SU-DHL-6 (cell line): ENCODE measurements around the gene MZT1.

Experiments used
- H2AFZ ChIP-seq: fragments of 200-600 bp; sonication (generic); 2 replicates; pipeline ENCODE4 v1.6.1; 2014; ENCODE audit warnings: low read depth, mild to moderate bottlenecking, moderate library complexity, mixed read lengths, antibody characterized with exemption, low read length; ENCODE audit not compliant: severe bottlenecking
- H3F3A ChIP-seq: fragments of 200-600 bp; shearing (Covaris generic); 2 replicates; pipeline ENCODE4 v1.6.0; 2016; ENCODE audit warnings: antibody characterized with exemption, mild to moderate bottlenecking; ENCODE audit not compliant: insufficient read depth
- H3K27ac ChIP-seq: fragments of 200-600 bp; sonication (generic); 2 replicates; pipeline ENCODE4 v1.5.1; 2016; ENCODE audit warnings: low read depth, mild to moderate bottlenecking, low read length, moderate library complexity, mixed read lengths
- H3K27me3 ChIP-seq: fragments of 200-600 bp; sonication (generic), shearing (Covaris generic); 2 replicates; pipeline ENCODE4 v1.6.0; 2014; ENCODE audit warnings: mild to moderate bottlenecking, low read length
- H3K36me3 ChIP-seq: fragments of 200-600 bp; sonication (generic); 2 replicates; pipeline ENCODE4 v1.6.1; 2014; ENCODE audit warnings: mild to moderate bottlenecking, low read length, mixed read lengths
- H3K4me2 ChIP-seq: fragments of 300-600, 200-600 bp; shearing (Covaris generic), sonication (generic); 2 replicates; pipeline ENCODE4 v1.6.0; 2014; ENCODE audit warnings: low read length, low read depth, mild to moderate bottlenecking; ENCODE audit not compliant: poor library complexity, severe bottlenecking
- H3K4me3 ChIP-seq: fragments of 200-600 bp; sonication (generic); 2 replicates; pipeline ENCODE4 v1.5.1; 2014; ENCODE audit warnings: antibody characterized with exemption, low read length, mild to moderate bottlenecking, mixed read lengths; ENCODE audit not compliant: insufficient read depth, poor library complexity, severe bottlenecking
- H3K79me2 ChIP-seq: fragments of 200-600 bp; sonication (generic); 2 replicates; pipeline ENCODE4 v1.6.1; 2014; ENCODE audit warnings: mild to moderate bottlenecking, low read length, moderate library complexity; ENCODE audit not compliant: insufficient read depth
- H3K9ac ChIP-seq: fragments of 200-600 bp; sonication (generic); 2 replicates; pipeline ENCODE4 v1.7.0; 2014; ENCODE audit warnings: mild to moderate bottlenecking, low read length
- H3K9me2 ChIP-seq: fragments of 200-600 bp; sonication (generic); replicated peaks from 2 replicates; pipeline ENCODE4 v1.6.1; 2014; ENCODE audit warnings: low read length; ENCODE audit not compliant: insufficient read depth
- H3K9me3 ChIP-seq: fragments of 200-600 bp; sonication (generic); 2 replicates; pipeline ENCODE4 v1.6.1; 2014; ENCODE audit warnings: low read length, mixed read lengths; ENCODE audit not compliant: insufficient read depth
- H4K20me1 ChIP-seq: fragments of 200-600 bp; sonication (generic); 2 replicates; pipeline ENCODE4 v1.6.1; 2014; ENCODE audit warnings: low read depth, mild to moderate bottlenecking, antibody characterized with exemption, low read length, moderate library complexity, mixed read lengths
- EZH2phosphoT487 ChIP-seq: fragments of 200-600 bp; sonication (generic), shearing (Covaris generic); conservative IDR thresholded peaks from 2 replicates; pipeline ENCODE4 v1.6.1; 2018; ENCODE audit warnings: mild to moderate bottlenecking, antibody characterized with exemption, low read length, moderate library complexity, mixed read lengths
- TF ChIP-seq, protein P1 (sequence below): fragments of 200-600 bp; sonication (generic); IDR thresholded peaks from one replicate; pipeline ENCODE4 v1.5.1; 2017; ENCODE audit warnings: antibody characterized with exemption, mild to moderate bottlenecking, low read length, moderate library complexity; ENCODE audit not compliant: insufficient read depth, poor library complexity, severe bottlenecking

MZT1 gene

DNA sequence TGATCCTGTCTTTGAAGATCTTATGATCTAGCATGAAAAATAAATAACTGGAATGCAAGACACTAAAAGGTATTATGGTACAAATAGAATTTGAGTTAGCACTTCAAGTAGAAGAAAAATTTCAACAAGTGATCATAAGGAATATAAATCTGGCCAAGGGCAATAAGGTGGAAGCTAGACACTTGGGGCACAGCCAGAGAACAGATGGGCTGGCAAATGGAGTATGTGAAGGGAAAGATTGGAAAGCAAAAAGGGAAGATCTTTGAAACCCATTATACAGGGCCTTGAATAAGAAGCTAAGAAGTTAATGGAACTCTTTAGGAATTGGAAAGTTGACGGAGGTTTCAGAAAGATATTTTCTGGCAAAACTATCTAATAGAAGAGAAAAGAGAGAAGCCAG is 61.0 kb downstream of the MZT1 start:
- Histone ChIP-seq H3K4me3 (no peak overlapping the region), H3K9ac (no peak overlapping the region), H4K20me1 (no peaks in the 10 kb centered on the region), H3K27me3 (no peaks in the 10 kb centered on the region), H3K9me3 (no peaks in the 10 kb centered on the region), H3K36me3 (no peaks in the 10 kb centered on the region), H3K79me2 (no peaks in the 10 kb centered on the region), H2AFZ (no peak overlapping the region), H3K9me2 (no peaks in the 10 kb centered on the region), H3K4me2 (no peak overlapping the region), H3F3A (no peaks in the 10 kb centered on the region), H3K27ac (no peak overlapping the region)
- TF ChIP-seq, protein P1, sequence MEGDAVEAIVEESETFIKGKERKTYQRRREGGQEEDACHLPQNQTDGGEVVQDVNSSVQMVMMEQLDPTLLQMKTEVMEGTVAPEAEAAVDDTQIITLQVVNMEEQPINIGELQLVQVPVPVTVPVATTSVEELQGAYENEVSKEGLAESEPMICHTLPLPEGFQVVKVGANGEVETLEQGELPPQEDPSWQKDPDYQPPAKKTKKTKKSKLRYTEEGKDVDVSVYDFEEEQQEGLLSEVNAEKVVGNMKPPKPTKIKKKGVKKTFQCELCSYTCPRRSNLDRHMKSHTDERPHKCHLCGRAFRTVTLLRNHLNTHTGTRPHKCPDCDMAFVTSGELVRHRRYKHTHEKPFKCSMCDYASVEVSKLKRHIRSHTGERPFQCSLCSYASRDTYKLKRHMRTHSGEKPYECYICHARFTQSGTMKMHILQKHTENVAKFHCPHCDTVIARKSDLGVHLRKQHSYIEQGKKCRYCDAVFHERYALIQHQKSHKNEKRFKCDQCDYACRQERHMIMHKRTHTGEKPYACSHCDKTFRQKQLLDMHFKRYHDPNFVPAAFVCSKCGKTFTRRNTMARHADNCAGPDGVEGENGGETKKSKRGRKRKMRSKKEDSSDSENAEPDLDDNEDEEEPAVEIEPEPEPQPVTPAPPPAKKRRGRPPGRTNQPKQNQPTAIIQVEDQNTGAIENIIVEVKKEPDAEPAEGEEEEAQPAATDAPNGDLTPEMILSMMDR = no peak
- no peak for TF ChIP-seq EZH2phosphoT487

DNA sequence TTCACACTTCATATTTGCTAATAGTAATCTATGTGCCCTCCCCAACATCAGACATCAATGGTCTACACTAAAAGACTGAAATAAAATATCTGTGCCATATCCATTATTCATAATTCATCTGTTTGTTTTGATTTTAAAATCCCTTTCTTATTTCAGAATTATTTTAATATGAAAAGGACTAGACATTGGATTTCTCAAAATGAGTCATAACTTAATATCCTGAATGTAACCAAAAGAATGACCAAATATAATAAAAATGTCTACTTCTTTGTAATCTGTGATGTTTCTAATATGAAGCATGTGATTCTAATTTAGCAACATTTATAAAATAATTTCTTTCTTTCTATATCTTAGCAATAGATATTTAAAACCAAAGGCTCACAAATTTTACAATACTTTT is 64.9 kb downstream of the MZT1 start:
- no peak overlapping the region for H3K9ac ChIP-seq
- H3K9me3 ChIP-seq = no peaks in the 10 kb centered on the region
- no peaks in the 10 kb centered on the region for H3K9me2 ChIP-seq
- H3K27ac ChIP-seq = no peak overlapping the region
- H2AFZ ChIP-seq = no peak overlapping the region
- no peaks in the 10 kb centered on the region for H3K36me3 ChIP-seq
- H3K79me2 ChIP-seq = no peaks in the 10 kb centered on the region
- no peak overlapping the region for H3K4me2 ChIP-seq
- no peaks in the 10 kb centered on the region for H4K20me1 ChIP-seq
- TF ChIP-seq, protein P1 = no peak
- no peak for TF ChIP-seq EZH2phosphoT487
- H3K4me3 ChIP-seq = no peak overlapping the region
- H3F3A ChIP-seq = no peaks in the 10 kb centered on the region
- H3K27me3 ChIP-seq = no peaks in the 10 kb centered on the region
